Pulmonary artery endothelial cell (primary cell): ENCODE data around the gene LYSMD1. TPM values are rescaled to one million over a fixed set of nuclear protein-coding genes. Genes with fewer than 3 reads are reported as not detected.
"Not testable (repeated sequence)": the region's sequence is repeated elsewhere in the genome, so short reads cannot be mapped to it uniquely, and the experiment has no call there.

ENCODE experiments used
- DNase-seq: peaks from one replicate; pipeline ENCODE4 v3.0.0-alpha.2; 2011; ENCODE audit warnings: low read depth, low spot score
- total RNA-seq: library from RNA; depleted of rRNA; stranded (reverse); fragments of >200 nt; gene quantifications from 2 replicates; pipeline ENCODE4 v1.2.3, GENCODE V29; 2014

Gene LYSMD1
- 3.1 and 5.6 TPM in 2 replicates for total RNA-seq

DNA sequence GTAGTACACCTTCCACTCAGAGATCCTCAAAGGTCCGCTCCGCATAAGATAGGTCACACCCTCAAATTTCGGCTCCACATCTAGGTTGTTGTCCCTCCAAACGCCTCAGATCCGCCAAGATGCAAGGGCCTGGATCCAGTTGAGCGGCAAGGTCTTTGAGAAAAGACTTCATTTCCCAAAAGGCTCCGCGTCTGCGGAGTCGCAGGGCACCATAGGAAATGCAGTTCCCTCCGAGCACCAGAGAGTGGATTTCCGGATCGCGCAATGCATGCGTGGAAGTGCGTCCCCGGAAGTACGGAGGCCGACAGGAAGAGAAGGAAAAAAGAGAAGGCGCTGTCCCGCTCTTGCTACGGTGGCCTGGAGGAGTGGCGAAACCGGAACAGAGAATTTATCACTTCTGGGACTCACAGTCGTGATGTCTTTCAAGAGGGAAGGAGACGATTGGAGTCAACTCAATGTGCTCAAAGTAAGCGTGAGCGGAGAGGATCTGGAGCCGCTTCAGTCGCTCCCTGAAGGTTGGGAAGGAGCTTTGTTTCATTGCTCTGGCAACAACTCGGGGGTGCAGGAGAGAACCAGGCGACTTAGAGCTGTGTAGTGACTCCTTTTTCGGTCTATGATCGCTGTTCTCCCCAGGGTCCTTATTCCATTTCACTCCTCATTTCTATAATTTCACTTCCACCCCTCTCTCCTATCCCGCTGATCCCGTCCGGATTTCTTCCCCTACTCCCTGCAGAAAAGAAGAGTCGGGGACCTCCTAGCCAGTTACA, at the start of gene LYSMD1, which contains the start of gene SCNM1:
TSS of gene LYSMD1 (minus strand) at position 165 of the 767 bp plus-strand sequence. CDS start 644 bp downstream, outside the sequence.
TSS of gene SCNM1 (plus strand) at position 407 of the 767 bp plus-strand sequence. CDS start at position 416, 9 bp downstream.
- DNase-seq, result peak; percentile 93

GRCh38 chr1:151213560-151213959, 47.9 kb upstream of the LYSMD1 start:
- DNase-seq, result no peak

DNA sequence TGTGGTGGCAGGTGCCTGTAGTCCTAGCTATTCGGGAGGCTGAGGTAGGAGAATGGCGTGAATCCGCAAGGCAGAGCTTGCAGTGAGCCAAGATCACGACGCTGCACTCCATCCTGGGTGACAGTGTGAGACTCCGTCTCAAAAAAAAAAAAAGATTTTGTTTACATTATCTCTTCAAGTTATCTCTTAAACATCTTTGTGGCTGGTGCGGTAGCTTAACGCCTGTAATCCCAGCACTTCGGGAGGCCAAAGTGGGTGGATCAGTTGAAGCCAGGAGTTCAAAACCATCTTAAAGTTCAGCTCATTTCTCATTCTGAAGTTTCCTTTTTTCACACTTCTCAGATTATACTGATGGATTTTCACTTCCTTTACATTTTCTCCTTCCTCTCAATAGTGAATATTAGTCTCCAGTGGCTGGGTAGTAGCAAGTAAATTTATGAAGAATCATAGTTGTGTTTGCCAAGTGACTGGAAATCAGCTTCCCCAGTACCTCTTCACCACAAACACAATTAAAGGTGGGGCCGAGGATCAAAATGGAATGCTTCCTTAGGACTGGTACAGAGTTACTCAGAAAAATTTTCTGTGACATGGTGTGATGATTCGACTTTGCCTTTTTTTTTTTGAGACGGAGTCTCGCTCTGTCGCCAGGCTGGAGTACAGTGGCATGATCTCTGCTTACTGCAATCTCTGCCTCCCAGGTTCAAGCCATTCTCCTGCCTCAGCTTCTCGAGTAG, 46.4 kb upstream of the LYSMD1 start:
- no peak for DNase-seq

DNA sequence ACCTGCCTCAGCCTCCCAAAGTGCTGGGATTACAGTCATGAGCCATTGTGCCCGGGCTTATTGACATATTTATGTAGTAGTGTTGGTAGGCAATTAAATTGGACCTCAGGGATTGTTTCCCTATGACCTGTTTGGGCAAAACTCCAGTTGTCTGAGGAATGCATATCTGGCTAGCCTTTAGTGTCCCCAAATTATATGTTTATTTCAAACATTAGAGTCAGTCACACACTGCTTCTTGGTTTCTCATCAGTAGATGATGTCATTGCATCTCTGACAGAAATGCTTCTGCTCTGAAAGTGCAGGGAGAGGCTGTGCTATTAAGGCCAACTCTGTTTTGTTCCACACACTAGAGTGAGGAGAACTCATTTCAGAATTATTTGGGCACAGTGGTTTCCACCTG, 45.1 kb upstream of the LYSMD1 start:
- no peak for DNase-seq

- not testable (repeated sequence) for DNase-seq
Observed at GRCh38 chr1:151205381-151205965, 39.8 kb upstream of the LYSMD1 start.

GRCh38 chr1:151199873-151200581, 34.3 kb upstream of the LYSMD1 start:
- DNase-seq, result no peak

- DNase-seq, result peak; percentile 92
Observed at GRCh38 chr1:151198254-151199127, 32.8 kb upstream of the LYSMD1 start, which contains the start of gene PIP5K1A. TSS of gene PIP5K1A (plus strand) at chr1:151198552. CDS start at chr1:151198997, 445 bp downstream.

DNA sequence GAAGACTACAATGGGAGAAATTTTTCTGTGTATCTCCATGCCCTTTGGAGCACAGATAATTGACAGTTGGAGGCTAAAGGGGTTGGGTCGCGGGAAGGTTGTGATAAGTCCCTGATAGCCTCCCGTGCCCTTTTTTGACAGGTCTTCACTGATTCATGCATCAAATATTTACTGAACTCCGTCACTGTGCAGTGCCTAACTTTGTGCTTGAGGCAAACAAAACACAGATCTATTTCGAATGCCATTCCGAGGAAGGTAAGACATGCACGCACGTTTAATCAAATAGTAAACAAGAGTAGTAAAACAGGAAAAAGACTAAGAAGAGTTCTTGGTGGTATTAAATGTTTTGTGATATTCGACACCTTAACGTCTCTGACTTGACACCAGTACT, 32.2 kb upstream of the LYSMD1 start:
- DNase-seq, result no peak

- DNase-seq, result peak; percentile 63
Observed at GRCh38 chr1:151196292-151196800, 30.6 kb upstream of the LYSMD1 start.

DNA sequence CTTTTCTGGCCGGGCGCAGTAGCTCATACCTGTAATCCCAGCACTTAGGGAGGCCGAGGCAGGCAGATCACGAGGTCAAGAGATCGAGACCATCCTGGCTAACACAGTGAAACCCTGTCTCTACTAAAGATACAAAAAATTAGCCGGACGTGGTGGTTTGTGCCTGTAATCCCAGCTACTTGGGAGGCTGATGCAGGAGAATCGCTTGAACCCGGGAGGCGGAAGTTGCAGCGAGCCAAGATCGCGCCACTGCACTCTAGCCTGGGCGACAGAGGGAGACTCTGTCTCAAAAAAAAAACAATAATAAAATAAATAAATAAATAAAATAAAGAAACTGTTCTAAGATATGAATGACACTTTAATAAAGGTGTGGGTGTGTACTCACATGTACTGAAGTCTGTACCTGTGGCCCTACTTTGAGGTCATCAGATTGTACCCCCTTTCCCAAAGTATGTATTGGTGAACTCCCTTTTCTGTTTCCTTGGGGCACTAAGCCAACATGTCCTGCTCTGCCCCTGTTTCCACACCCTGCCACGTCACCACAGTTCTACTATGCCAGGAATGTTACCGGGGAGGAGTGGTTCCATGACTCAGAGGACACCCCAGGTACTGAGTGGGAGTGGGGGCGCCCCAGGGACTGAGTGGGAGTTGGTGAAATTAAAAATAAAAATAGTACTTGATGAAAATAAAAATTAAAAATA, 29.3 kb upstream of the LYSMD1 start:
- peak; percentile 48 for DNase-seq

DNA sequence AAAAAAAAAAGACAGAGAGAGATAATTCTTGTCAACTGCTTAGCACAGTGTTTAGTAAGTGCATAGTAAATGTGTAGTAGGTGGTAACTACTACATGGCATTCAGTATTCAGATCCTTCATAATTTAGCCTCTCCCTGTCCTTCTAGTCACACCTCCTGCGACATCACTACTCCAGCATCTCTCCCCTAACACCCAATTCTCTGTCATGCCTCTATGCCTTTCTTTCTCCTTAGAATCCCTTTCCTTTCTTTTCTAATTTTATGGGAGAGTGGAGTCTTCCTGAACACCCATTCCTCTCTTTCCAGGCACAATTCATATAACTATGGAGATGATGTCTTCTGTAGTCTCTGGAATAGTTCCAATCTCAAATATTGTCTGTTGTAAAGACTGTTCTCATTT, 28.2 kb upstream of the LYSMD1 start:
- DNase-seq, result no peak

- DNase-seq, result no peak
Observed at GRCh38 chr1:151193304-151193703, 27.6 kb upstream of the LYSMD1 start.

- DNase-seq, result no peak
Observed at GRCh38 chr1:151192047-151192446, 26.3 kb upstream of the LYSMD1 start.

GRCh38 chr1:151189637-151190445, 24.1 kb upstream of the LYSMD1 start, which contains the start of gene VPS72:
TSS of gene VPS72 (minus strand) at chr1:151190197. CDS start at chr1:151190121, 76 bp downstream.
- peak; percentile 69 for DNase-seq

DNA sequence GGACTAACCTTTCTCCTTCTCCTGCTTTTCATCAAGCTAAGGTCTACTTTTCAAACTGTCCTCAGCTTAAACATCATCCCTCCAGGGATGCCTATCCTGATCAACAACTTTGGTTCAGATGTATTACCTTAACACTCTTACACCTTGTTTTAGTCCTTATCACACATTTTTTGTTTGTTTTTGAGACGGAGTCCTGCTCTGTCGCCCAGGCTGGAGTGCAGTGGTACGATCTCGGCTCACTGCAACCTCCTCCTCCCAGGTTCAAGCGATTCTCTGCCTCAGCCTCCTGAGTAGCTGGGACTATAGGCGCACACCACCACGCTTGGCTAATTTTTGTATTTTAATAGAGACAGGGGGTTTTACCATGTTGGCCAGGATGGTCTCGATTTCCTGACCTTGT, 23.0 kb upstream of the LYSMD1 start:
- DNase-seq, result not testable (repeated sequence)

DNA sequence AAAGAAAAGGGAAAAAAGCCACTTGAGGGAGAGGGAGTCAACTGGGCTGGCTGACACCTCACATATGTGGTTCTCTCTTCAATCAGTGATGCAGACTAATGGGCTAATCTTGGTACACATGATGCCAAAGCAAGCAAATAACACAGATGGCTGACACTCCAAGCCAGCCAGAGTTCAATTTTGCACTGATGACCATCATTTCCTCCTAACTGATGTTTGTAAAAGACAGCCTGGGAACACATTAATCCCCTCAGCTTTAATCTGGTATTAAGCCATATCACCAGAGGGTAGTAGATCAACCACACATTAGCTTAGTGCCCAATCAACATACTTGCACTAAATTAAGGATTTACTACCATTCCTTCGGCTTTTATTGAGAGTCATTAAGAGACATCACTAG, 21.5 kb upstream of the LYSMD1 start:
- DNase-seq, result no peak

DNA sequence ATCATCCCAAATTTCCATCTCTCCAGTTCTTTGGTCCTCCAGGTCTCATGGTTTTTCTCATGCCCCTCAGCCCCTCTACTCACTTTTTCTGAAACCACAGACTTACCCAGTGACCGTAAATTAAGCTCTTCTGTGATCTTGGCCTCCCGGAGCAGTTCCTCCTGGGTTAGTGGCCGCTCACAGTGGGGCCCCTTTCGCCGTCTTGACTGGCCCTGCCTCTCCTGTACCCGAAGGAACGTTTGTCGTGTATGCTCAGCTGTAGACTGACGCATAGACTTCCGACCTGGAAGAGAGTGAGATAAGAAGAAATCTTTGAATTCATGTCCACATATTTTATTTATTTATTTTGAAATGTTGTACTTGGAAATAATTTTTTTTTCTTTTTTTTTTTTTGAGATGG, 18.5 kb upstream of the LYSMD1 start:
- DNase-seq, result no peak

DNA sequence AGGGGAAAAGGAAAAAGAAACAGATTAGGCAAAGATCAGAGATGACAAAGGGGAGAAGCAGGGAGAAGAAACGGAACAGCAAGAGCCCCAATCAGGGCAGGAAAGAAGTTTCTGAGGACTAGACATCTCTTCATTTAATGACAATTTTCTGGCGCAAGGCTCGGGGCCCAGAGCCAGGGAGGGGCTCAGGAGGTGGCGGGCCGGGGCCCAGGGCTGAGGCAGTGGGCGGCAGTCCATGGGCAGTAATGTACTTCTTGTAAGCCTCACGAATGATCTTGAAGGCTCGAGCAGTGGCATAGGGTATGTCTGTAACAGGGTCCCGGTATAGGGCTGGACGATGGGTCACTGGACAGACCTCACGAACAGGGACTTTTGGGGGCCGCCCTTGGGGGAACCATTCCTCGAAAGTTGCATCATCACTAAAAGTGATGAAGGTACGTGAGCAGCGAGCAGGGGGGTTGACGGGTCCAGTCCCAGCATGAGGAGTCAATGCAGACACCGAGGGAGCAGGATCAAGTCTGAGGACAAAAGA, 10.9 kb upstream of the LYSMD1 start:
- DNase-seq, result no peak
